HG02852 (cell line): ENCODE results near the gene JAZF1.
A peak's percentile ranks its signal among the peaks of the same experiment; 100 is the strongest.
"Not testable (repeated sequence)": the region's sequence is repeated elsewhere in the genome, so short reads cannot be mapped to it uniquely, and the experiment has no call there.

Source experiments
- ATAC-seq: cut with Tn5 transposase; IDR thresholded peaks from one replicate; pipeline ENCODE4 v1.9.1; 2021; ENCODE audit warnings: mild to moderate bottlenecking, moderate library complexity; ENCODE audit not compliant: unreplicated experiment

JAZF1 gene

GRCh38 chr7:27897001-27897400 lies 283.6 kb downstream of the JAZF1 start:
- ATAC-seq, result no peak

- no peak for ATAC-seq
Measured at GRCh38 chr7:27895551-27895950, 285.0 kb downstream of the JAZF1 start.

GRCh38 chr7:27890205-27890849 lies 290.3 kb downstream of the JAZF1 start:
- ATAC-seq, result peak; percentile 100

GRCh38 chr7:27889800-27890199 lies 290.8 kb downstream of the JAZF1 start:
- no peak for ATAC-seq

- ATAC-seq, result no peak
Measured at GRCh38 chr7:27888736-27889135, 291.9 kb downstream of the JAZF1 start.

- ATAC-seq, result not testable (repeated sequence)
Measured at GRCh38 chr7:27886710-27887109, 293.9 kb downstream of the JAZF1 start.

- ATAC-seq, result no peak
Measured at GRCh38 chr7:27885652-27886051, 294.9 kb downstream of the JAZF1 start.

GRCh38 chr7:27883696-27884095 lies 296.9 kb downstream of the JAZF1 start:
- no peak for ATAC-seq

GRCh38 chr7:27876756-27877155 lies 303.8 kb downstream of the JAZF1 start:
- ATAC-seq, result no peak

GRCh38 chr7:27875832-27876231 lies 304.8 kb downstream of the JAZF1 start:
- no peak for ATAC-seq

- ATAC-seq, result no peak
Measured at GRCh38 chr7:27875061-27875460, 305.5 kb downstream of the JAZF1 start.

- no peak for ATAC-seq
Measured at GRCh38 chr7:27873981-27874957, 306.3 kb downstream of the JAZF1 start.

- ATAC-seq, result no peak
Measured at GRCh38 chr7:27872356-27873275, 308.0 kb downstream of the JAZF1 start.

GRCh38 chr7:27871866-27872265 lies 308.7 kb downstream of the JAZF1 start:
- no peak for ATAC-seq

GRCh38 chr7:27871086-27871485 lies 309.5 kb downstream of the JAZF1 start:
- no peak for ATAC-seq

GRCh38 chr7:27870595-27870994 lies 310.0 kb downstream of the JAZF1 start:
- ATAC-seq, result no peak

GRCh38 chr7:27869056-27869455 lies 311.5 kb downstream of the JAZF1 start:
- no peak for ATAC-seq

GRCh38 chr7:27868131-27868550 lies 312.5 kb downstream of the JAZF1 start:
- no peak for ATAC-seq

- ATAC-seq, result no peak
Measured at GRCh38 chr7:27866828-27867672, 313.5 kb downstream of the JAZF1 start.

- no peak for ATAC-seq
Measured at GRCh38 chr7:27866256-27866655, 314.3 kb downstream of the JAZF1 start.
